Measurements from ENCODE around the gene HIKESHI. TPM values are rescaled to one million over a fixed set of nuclear protein-coding genes. Genes with fewer than 3 reads are reported as not detected.

The HIKESHI gene
- total and polyA plus RNA-seq, 2 experiments from 2014 or later, result 71.2 to 162 TPM

DNA sequence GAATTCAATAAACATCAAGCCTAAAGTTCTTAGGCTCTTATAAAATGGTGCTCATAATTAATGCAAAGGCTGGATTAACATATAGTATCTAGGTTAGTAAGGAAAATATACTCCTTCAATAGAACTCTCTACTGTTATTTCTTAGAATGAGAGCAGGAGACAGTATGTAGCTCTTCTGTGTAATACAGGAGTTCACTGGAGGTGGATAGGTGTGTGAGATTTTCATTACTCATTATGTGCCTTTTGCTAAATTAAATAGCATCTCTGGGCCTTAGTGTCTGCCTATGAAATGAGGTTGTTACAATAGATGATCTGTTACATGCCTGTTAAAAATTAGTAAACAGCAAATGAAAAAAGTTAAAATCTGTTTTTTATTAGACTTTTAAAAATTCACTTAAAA, 36.8 kb upstream of the HIKESHI start (continued):
- TF ChIP-seq, protein P1, sequence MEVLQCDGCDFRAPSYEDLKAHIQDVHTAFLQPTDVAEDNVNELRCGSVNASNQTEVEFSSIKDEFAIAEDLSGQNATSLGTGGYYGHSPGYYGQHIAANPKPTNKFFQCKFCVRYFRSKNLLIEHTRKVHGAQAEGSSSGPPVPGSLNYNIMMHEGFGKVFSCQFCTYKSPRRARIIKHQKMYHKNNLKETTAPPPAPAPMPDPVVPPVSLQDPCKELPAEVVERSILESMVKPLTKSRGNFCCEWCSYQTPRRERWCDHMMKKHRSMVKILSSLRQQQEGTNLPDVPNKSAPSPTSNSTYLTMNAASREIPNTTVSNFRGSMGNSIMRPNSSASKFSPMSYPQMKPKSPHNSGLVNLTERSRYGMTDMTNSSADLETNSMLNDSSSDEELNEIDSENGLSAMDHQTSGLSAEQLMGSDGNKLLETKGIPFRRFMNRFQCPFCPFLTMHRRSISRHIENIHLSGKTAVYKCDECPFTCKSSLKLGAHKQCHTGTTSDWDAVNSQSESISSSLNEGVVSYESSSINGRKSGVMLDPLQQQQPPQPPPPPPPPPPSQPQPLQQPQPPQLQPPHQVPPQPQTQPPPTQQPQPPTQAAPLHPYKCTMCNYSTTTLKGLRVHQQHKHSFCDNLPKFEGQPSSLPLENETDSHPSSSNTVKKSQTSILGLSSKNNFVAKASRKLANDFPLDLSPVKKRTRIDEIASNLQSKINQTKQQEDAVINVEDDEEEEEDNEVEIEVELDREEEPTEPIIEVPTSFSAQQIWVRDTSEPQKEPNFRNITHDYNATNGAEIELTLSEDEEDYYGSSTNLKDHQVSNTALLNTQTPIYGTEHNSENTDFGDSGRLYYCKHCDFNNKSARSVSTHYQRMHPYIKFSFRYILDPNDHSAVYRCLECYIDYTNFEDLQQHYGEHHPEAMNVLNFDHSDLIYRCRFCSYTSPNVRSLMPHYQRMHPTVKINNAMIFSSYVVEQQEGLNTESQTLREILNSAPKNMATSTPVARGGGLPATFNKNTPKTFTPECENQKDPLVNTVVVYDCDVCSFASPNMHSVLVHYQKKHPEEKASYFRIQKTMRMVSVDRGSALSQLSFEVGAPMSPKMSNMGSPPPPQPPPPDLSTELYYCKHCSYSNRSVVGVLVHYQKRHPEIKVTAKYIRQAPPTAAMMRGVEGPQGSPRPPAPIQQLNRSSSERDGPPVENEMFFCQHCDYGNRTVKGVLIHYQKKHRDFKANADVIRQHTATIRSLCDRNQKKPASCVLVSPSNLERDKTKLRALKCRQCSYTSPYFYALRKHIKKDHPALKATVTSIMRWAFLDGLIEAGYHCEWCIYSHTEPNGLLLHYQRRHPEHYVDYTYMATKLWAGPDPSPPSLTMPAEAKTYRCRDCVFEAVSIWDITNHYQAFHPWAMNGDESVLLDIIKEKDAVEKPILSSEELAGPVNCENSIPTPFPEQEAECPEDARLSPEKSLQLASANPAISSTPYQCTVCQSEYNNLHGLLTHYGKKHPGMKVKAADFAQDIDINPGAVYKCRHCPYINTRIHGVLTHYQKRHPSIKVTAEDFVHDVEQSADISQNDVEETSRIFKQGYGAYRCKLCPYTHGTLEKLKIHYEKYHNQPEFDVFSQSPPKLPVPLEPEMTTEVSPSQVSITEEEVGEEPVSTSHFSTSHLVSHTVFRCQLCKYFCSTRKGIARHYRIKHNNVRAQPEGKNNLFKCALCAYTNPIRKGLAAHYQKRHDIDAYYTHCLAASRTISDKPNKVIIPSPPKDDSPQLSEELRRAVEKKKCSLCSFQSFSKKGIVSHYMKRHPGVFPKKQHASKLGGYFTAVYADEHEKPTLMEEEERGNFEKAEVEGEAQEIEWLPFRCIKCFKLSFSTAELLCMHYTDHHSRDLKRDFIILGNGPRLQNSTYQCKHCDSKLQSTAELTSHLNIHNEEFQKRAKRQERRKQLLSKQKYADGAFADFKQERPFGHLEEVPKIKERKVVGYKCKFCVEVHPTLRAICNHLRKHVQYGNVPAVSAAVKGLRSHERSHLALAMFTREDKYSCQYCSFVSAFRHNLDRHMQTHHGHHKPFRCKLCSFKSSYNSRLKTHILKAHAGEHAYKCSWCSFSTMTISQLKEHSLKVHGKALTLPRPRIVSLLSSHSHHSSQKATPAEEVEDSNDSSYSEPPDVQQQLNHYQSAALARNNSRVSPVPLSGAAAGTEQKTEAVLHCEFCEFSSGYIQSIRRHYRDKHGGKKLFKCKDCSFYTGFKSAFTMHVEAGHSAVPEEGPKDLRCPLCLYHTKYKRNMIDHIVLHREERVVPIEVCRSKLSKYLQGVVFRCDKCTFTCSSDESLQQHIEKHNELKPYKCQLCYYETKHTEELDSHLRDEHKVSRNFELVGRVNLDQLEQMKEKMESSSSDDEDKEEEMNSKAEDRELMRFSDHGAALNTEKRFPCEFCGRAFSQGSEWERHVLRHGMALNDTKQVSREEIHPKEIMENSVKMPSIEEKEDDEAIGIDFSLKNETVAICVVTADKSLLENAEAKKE (CRISPR knock-in tag; IDR thresholded peaks at IDR 0.05), result no peak
- TF ChIP-seq EZH2 (IDR thresholded peaks at IDR 0.05; ENCODE audit: low read depth, unreplicated experiment) (no peak), CREB1 (CRISPR knock-in tag; IDR thresholded peaks at IDR 0.05; ENCODE audit: low read depth) (no peak), JUNB (IDR thresholded peaks at IDR 0.05; ENCODE audit: unreplicated experiment) (no peak), ZNF331 (CRISPR knock-in tag; IDR thresholded peaks at IDR 0.05; ENCODE audit: low read depth) (no peak), NANOG (IDR thresholded peaks at IDR 0.05; ENCODE audit: borderline replicate concordance) (no peak), POLR2AphosphoS5 (IDR thresholded peaks at IDR 0.05; ENCODE audit: low read depth) (no peak), ZNF114 (CRISPR knock-in tag; IDR thresholded peaks at IDR 0.05) (no peak), EZH2phosphoT487 (IDR thresholded peaks at IDR 0.05; ENCODE audit: unreplicated experiment) (no peak)
- TF ChIP-seq, protein P2, sequence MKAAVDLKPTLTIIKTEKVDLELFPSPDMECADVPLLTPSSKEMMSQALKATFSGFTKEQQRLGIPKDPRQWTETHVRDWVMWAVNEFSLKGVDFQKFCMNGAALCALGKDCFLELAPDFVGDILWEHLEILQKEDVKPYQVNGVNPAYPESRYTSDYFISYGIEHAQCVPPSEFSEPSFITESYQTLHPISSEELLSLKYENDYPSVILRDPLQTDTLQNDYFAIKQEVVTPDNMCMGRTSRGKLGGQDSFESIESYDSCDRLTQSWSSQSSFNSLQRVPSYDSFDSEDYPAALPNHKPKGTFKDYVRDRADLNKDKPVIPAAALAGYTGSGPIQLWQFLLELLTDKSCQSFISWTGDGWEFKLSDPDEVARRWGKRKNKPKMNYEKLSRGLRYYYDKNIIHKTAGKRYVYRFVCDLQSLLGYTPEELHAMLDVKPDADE (IDR thresholded peaks at IDR 0.05), result no peak

DNA sequence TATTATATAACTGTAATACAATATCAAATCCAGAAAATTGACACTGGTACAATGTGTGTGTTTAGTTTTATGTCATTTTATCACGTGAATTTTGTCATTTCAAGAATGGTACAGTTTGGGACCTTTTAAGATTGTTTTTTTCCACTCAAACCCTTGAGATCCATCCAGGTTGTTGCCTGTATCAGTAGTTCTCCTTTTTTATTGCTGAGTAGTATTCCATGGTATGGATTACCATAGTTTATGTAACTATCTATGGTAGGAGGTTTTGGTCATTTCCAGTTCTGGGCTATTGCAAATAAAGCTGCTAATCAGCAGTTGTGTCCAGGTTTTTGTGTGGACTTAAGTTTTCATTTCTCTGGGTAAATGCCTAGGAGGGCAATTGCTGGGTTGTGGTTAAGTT, 32.4 kb upstream of the HIKESHI start:
- Histone ChIP-seq H2AFZ (no peak overlapping the region), H3K27ac (ENCODE audit: low read depth) (no peak overlapping the region), H3K79me2 (replicated peaks; ENCODE audit: insufficient read depth) (peaks cover 27% of the 10 kb centered on the region), H4K20me1 (replicated peaks; ENCODE audit: insufficient read depth) (0 out of 2 replicates have a peak, but pooled peaks cover 1% of the 10 kb centered on the region), H3K9me2 (ENCODE audit: insufficient read depth) (no peaks in the 10 kb centered on the region), H3K4me1 (ENCODE audit: insufficient read depth) (no peaks in the 10 kb centered on the region), H3K4me2 (no peak overlapping the region), H3K27me3 (ENCODE audit: insufficient read depth) (no peaks in the 10 kb centered on the region), H3K4me3 (no peak overlapping the region), H3F3A (replicated peaks; ENCODE audit: low read depth) (no peaks in the 10 kb centered on the region), H3K36me3 (ENCODE audit: insufficient read depth) (no peaks in the 10 kb centered on the region)
- Mint-ChIP-seq H3K4me1 (peaks cover 5% of the 10 kb centered on the region; the same call in 2 of the 3 replicates), H3K9me3 (no peaks in the 10 kb centered on the region), H3K27ac (no peak overlapping the region), H3K27me3 (ENCODE audit: insufficient read depth, low read depth, poor library complexity) (no peaks in the 10 kb centered on the region), H3K36me3 (ENCODE audit: low read depth) (peaks cover 17% of the 10 kb centered on the region; the same call in 2 of the 3 replicates), H3K4me3 (no peak overlapping the region)
- DNase-seq (ENCODE audit: low spot score), result no peak
- ATAC-seq, result no peak
- no peak for TF ChIP-seq EZH2phosphoT487 (IDR thresholded peaks at IDR 0.05; ENCODE audit: unreplicated experiment)
- TF ChIP-seq, protein P2 (IDR thresholded peaks at IDR 0.05), result no peak
- TF ChIP-seq, protein P3, sequence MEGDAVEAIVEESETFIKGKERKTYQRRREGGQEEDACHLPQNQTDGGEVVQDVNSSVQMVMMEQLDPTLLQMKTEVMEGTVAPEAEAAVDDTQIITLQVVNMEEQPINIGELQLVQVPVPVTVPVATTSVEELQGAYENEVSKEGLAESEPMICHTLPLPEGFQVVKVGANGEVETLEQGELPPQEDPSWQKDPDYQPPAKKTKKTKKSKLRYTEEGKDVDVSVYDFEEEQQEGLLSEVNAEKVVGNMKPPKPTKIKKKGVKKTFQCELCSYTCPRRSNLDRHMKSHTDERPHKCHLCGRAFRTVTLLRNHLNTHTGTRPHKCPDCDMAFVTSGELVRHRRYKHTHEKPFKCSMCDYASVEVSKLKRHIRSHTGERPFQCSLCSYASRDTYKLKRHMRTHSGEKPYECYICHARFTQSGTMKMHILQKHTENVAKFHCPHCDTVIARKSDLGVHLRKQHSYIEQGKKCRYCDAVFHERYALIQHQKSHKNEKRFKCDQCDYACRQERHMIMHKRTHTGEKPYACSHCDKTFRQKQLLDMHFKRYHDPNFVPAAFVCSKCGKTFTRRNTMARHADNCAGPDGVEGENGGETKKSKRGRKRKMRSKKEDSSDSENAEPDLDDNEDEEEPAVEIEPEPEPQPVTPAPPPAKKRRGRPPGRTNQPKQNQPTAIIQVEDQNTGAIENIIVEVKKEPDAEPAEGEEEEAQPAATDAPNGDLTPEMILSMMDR (conservative IDR thresholded peaks at IDR 0.05; ENCODE audit: low read depth in 2 of 2), result no peak
- TF ChIP-seq JUNB (IDR thresholded peaks at IDR 0.05; ENCODE audit: unreplicated experiment), result no peak
- no peak for TF ChIP-seq EZH2 (IDR thresholded peaks at IDR 0.05; ENCODE audit: low read depth, unreplicated experiment)
- TF ChIP-seq CREB1 (CRISPR knock-in tag; IDR thresholded peaks at IDR 0.05; ENCODE audit: low read depth), result no peak
- no peak for TF ChIP-seq POLR2AphosphoS5 (IDR thresholded peaks at IDR 0.05; ENCODE audit: low read depth)
- no peak for TF ChIP-seq NANOG (IDR thresholded peaks at IDR 0.05; ENCODE audit: borderline replicate concordance)
- no peak for TF ChIP-seq ZNF114 (CRISPR knock-in tag; IDR thresholded peaks at IDR 0.05)
